Testis (tissue), 3 donors: ENCODE results near the gene PLOD2. TPM values are rescaled to one million over a fixed set of nuclear protein-coding genes. Genes with fewer than 3 reads are reported as not detected.

Experiments used
- DNase-seq: peaks from one replicate; pipeline ENCODE4 v3.0.0-alpha.2; 2019
- H3K27ac ChIP-seq, 2 donors: fragments of 200-600 bp; sonication (generic); one replicate each; pipeline ENCODE4 v1.5.1; 2019
- H3K27me3 ChIP-seq: fragments of 200-600 bp; sonication (generic); one replicate; pipeline ENCODE4 v1.5.1; 2019
- H3K36me3 ChIP-seq: fragments of 200-600 bp; sonication (generic); one replicate; pipeline ENCODE4 v1.5.1; 2017; ENCODE audit warnings: low read depth; ENCODE audit errors: missing control alignments
- H3K4me1 ChIP-seq: fragments of 200-600 bp; sonication (generic); one replicate; pipeline ENCODE4 v1.5.1; 2019
- H3K4me3 ChIP-seq, 2 donors: fragments of 200-600 bp; sonication (generic); one replicate each; pipeline ENCODE4 v1.5.1; 2017 to 2019
- H3K9me3 ChIP-seq: fragments of 200-600 bp; sonication (generic); one replicate; pipeline ENCODE4 v1.5.1; 2017
- CTCF ChIP-seq, 3 experiments: fragments of 450-650 bp in 2 of 3; fragments of 200-600 bp in 1 of 3; sonication (generic) in 1 of 3; IDR thresholded peaks; one replicate each; pipeline ENCODE4 v1.5.1; 2016 to 2019; ENCODE audit warnings: antibody characterized with exemption in 3 of 3, mild to moderate bottlenecking in 2 of 3, moderate library complexity in 1 of 3
- POLR2A ChIP-seq: fragments of 450-650 bp; IDR thresholded peaks from one replicate; pipeline ENCODE4 v1.6.1; 2017; ENCODE audit warnings: antibody characterized with exemption, mild to moderate bottlenecking, moderate library complexity
- WGBS, 2 donors: methylation state at CpG; one replicate each; pipeline ENCODE4 v1.1.5; 2018; 5-methylcytosine and 5-hydroxymethylcytosine counted together
- intact Hi-C: fragments of 100-400 bp; cut with DNase I; formaldehyde crosslinking; loops from one replicate; pipeline ENCODE4 v1.15.1; 2023; ENCODE audit warnings: low total_unique reads
- polyA plus RNA-seq: library from polyadenylated mRNA; stranded (reverse); fragments of 350-450 nt; fragmentation: Illumina TruSeq; extraction: RNeasy Lipid Tissue Mini Kit (QIAGEN cat#74804); gene quantifications from one replicate; pipeline ENCODE4 v1.2.3, GENCODE V29; 2014; ENCODE audit warnings: low read depth, low replicate concordance; ENCODE audit not compliant: insufficient read depth
- total RNA-seq, 2 donors: library from RNA; depleted of rRNA; stranded (reverse); fragments of >200 nt; gene quantifications; one replicate each; pipeline ENCODE4 v1.2.3, GENCODE V29; 2016

The PLOD2 gene
- total and polyA plus RNA-seq, 3 donors from 2014 or later = 9.9 to 20.9 (median 13.4) TPM

DNA sequence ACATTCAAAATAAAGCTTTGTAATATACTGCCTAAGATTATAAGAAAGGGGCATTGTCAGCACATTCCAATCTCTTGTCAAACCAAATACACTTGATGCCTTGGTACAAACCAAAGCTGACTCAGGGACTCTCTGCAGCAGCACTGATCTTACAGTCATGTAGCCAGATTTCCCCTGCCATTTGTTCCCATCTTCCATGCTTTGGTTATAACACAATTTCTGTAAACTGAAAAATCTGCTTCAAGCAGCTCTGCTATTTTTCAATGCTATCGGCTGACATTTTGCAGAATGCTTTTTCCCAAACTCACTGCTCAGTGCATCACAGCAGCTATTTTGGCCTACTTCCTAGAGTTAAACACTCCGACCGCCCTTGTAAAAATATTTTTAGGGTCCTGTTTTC, 18.2 kb downstream of the PLOD2 start:
- Histone ChIP-seq H3K4me1 (no peaks in the 10 kb centered on the region), H3K4me3 (no peak overlapping the region), H3K36me3 (no peaks in the 10 kb centered on the region), H3K9me3 (no peaks in the 10 kb centered on the region), H3K27ac (no peak overlapping the region), H3K27me3 (no peaks in the 10 kb centered on the region)
- TF ChIP-seq CTCF (IDR thresholded peaks at IDR 0.05) (no peak), POLR2A (no peak)
- intact Hi-C loops = no loop called here
- DNase-seq = no peak
- 53 to 54% methylated on average over 3 of the region's 3 CpGs for WGBS, 2 donors

DNA sequence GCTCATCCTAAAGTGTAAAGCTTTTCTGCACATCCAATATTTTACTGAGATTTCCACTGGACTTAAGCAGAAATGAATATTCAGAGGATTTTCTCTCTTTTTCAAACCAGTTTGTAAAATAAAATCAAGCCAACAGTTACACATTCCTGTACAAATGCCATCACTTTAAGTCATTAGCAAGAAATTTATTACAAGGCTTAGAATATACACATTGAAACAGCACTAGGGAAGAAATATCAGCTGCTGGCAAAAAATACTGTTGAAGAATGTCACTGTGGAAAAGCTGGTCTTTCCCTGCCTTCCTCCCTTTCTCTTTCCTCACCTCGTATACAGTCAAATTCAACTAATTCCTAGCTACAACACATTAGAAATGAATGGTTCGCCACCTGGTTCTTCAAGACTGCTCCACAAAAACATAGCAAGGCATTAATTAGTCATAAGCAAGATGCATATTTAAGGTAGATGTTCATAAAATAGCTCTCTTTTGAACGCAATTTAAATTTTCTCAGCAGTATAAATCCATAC, 21.3 kb downstream of the PLOD2 start:
- intact Hi-C loops = no loop called here
- TF ChIP-seq CTCF (IDR thresholded peaks at IDR 0.05) (no peak), POLR2A (no peak)
- Histone ChIP-seq H3K27me3 (no peaks in the 10 kb centered on the region), H3K36me3 (no peaks in the 10 kb centered on the region), H3K9me3 (no peaks in the 10 kb centered on the region), H3K4me1 (no peaks in the 10 kb centered on the region), H3K4me3 (no peak overlapping the region), H3K27ac (no peak overlapping the region)
- no peak for DNase-seq
- 78 to 84% methylated on average over 3 of the region's 3 CpGs for WGBS, 2 donors

- DNase-seq = no peak
- Histone ChIP-seq H3K4me3 (no peak overlapping the region), H3K27ac (no peak overlapping the region), H3K9me3 (no peaks in the 10 kb centered on the region), H3K36me3 (no peaks in the 10 kb centered on the region), H3K4me1 (no peaks in the 10 kb centered on the region), H3K27me3 (no peaks in the 10 kb centered on the region)
- intact Hi-C loops = no loop called here
- WGBS, 2 donors = 87 to 88% methylated on average over 2 of the region's 2 CpGs
- TF ChIP-seq POLR2A (no peak), CTCF (IDR thresholded peaks at IDR 0.05) (no peak)
Observed at GRCh38 chr3:146138902-146139301, 22.1 kb downstream of the PLOD2 start.

DNA sequence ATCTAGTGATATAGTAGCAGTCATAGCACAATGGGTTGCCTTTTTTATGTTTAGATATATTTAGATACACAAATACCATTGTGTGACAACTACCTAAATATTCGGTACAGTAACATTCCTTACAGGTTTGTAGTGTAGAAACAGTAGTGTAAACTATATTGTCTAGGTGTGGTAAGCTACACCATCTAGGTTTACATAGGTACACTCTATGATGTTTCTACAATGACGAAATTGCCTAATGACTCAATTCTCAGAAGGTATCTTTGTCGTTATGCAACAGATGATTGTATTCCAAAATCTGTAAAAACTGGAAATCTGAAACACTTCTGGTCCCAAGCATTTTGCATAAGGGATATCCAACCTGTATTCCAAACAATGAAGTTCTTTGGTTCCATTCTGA, 24.3 kb downstream of the PLOD2 start:
- Histone ChIP-seq H3K27me3 (no peaks in the 10 kb centered on the region), H3K27ac (no peak overlapping the region), H3K4me1 (no peaks in the 10 kb centered on the region), H3K4me3 (no peak overlapping the region), H3K36me3 (no peaks in the 10 kb centered on the region), H3K9me3 (no peaks in the 10 kb centered on the region)
- no peak for DNase-seq
- TF ChIP-seq POLR2A (no peak), CTCF (IDR thresholded peaks at IDR 0.05) (no peak)
- intact Hi-C loops = no loop called here
- WGBS, 2 donors = 98% methylated on average over 3 of the region's 3 CpGs

DNA sequence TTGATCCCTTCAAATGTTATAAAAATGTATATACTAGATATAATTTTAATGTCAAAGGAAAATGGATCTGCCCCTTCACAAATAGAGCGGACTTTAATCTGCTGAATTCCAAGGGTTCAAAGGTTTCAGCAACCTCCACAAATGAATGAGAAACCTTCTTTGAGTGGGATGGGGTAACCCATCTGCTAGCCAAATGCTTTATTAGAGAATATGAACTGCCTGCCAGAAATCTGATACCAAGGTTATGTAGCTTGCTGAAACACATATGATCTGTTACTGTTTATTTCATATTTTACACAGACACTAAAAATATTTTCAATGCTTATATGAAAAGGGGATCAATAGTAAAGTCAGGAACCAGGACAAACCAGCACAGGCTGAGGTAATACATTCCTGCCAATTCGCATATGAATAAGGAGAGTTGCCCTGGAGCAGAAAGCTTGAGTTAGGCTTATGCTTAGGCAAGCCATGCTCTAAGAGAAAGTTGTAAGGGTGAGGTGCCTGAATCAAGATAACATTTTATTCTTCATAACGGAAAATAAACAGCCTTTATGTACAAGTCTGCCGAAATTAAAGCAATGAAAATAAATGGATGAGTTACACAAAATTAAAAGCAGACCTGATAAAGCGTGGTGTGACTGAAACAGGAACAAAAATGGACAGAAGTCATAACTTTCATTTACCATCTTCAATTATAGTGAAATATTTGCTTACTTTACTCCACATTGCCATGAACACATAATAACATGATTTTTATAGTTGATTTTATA, 26.5 kb downstream of the PLOD2 start:
- Histone ChIP-seq H3K4me1 (no peaks in the 10 kb centered on the region), H3K27me3 (no peaks in the 10 kb centered on the region), H3K9me3 (no peaks in the 10 kb centered on the region), H3K27ac (no peak overlapping the region), H3K4me3 (no peak overlapping the region), H3K36me3 (no peaks in the 10 kb centered on the region)
- DNase-seq = no peak
- TF ChIP-seq POLR2A (no peak), CTCF (IDR thresholded peaks at IDR 0.05) (no peak)
- WGBS, 2 donors = 69 to 75% methylated on average over 5 of the region's 5 CpGs
- intact Hi-C loops = no loop called here
